A673 (cell line): ENCODE results near the gene GPX8. TPM values are rescaled to one million over a fixed set of nuclear protein-coding genes. Genes with fewer than 3 reads are reported as not detected.

Experiments used
- BruUV-seq: library from RNA; stranded (reverse); fragments of 400-500 nt; replicated peaks from 2 replicates; lab custom pipeline; 2021; lab: Mats Ljungman, UMichigan
- CTCF ChIA-PET: fragments of 300-600 bp; sonication (Branson Sonifier 250); formaldehyde crosslinking; loops from one replicate; lab custom pipeline; 2022; ENCODE audit warnings: antibody characterized with exemption; lab: Charles Lee
- POLR2A ChIA-PET: fragments of 300-600 bp; sonication (Branson Sonifier 250); formaldehyde crosslinking; loops from one replicate; lab custom pipeline; 2022; ENCODE audit warnings: antibody characterized with exemption; ENCODE audit not compliant: low non-redundant PET; lab: Charles Lee
- DNase-seq: peaks from one replicate; pipeline ENCODE4 v3.0.0-alpha.2; 2015; ENCODE audit warnings: low spot score
- H3K27ac ChIP-seq: fragments of 200-600 bp; sonication (generic); 2 replicates; pipeline ENCODE4 v1.5.1; 2016; ENCODE audit warnings: mixed run types, low read depth, mild to moderate bottlenecking, mixed read lengths, antibody characterized with exemption, low read length; ENCODE audit not compliant: poor library complexity, severe bottlenecking
- H3K27me3 ChIP-seq: fragments of 200-600 bp; sonication (generic); replicated peaks from 2 replicates; pipeline ENCODE4 v1.6.1; 2017; ENCODE audit warnings: mixed run types, low read depth, mild to moderate bottlenecking, mixed read lengths, antibody characterized with exemption, low read length; ENCODE audit not compliant: insufficient read depth, poor library complexity
- H3K36me3 ChIP-seq: fragments of 200-600 bp; sonication (generic); 2 replicates; pipeline ENCODE4 v1.6.1; 2016; ENCODE audit warnings: mixed run types, mild to moderate bottlenecking, mixed read lengths, antibody characterized with exemption, low read length; ENCODE audit not compliant: insufficient read depth, poor library complexity, severe bottlenecking
- H3K4me1 ChIP-seq: fragments of 200-600 bp; sonication (generic); 2 replicates; pipeline ENCODE4 v1.6.1; 2017; ENCODE audit warnings: mixed run types, mild to moderate bottlenecking, mixed read lengths, antibody characterized with exemption, low read length; ENCODE audit not compliant: insufficient read depth, poor library complexity, severe bottlenecking
- H3K4me3 ChIP-seq: fragments of 200-600 bp; sonication (generic); 2 replicates; pipeline ENCODE4 v1.5.1; 2016; ENCODE audit warnings: low read depth, mixed run types, mild to moderate bottlenecking, mixed read lengths, low read length; ENCODE audit not compliant: poor library complexity, severe bottlenecking
- H3K9me3 ChIP-seq: fragments of 200-600 bp; sonication (generic); 2 replicates; pipeline ENCODE4 v1.6.1; 2016; ENCODE audit warnings: mixed run types, low read depth, mild to moderate bottlenecking, mixed read lengths, antibody characterized with exemption, low read length; ENCODE audit not compliant: poor library complexity, severe bottlenecking
- EZH2 ChIP-seq: fragments of 200-600 bp; sonication (generic); IDR thresholded peaks from 2 replicates; pipeline ENCODE4 v1.6.1; 2017; ENCODE audit warnings: borderline replicate concordance, low read depth, mild to moderate bottlenecking, mixed read lengths, antibody characterized with exemption, low read length; ENCODE audit not compliant: poor library complexity, severe bottlenecking
- intact Hi-C: fragments of 100-400 bp; cut with micrococcal nuclease; formaldehyde crosslinking; loops from one replicate; pipeline ENCODE4 v1.10.0; 2022; ENCODE audit not compliant: unreplicated experiment
- microRNA-seq: library from miRNA; unstranded; fragments of <30 nt; microRNA quantifications from one replicate; pipeline ENCODE4 v1.2.0, GENCODE V29; 2021
- total RNA-seq: library from RNA; stranded (reverse); gene quantifications from 2 replicates; pipeline ENCODE4 v1.2.3, GENCODE V29; 2021
- TF ChIP-seq, protein P1 (sequence below): fragments of 300-800, 200-600 bp; sonication (generic); conservative IDR thresholded peaks from 2 replicates; pipeline ENCODE4 v1.5.1; 2017; ENCODE audit warnings: low read depth, mild to moderate bottlenecking, antibody characterized with exemption, low read length, moderate library complexity, mixed read lengths

Gene GPX8
- total RNA-seq, 1 experiment from 2014 or later = 54.7 TPM

DNA sequence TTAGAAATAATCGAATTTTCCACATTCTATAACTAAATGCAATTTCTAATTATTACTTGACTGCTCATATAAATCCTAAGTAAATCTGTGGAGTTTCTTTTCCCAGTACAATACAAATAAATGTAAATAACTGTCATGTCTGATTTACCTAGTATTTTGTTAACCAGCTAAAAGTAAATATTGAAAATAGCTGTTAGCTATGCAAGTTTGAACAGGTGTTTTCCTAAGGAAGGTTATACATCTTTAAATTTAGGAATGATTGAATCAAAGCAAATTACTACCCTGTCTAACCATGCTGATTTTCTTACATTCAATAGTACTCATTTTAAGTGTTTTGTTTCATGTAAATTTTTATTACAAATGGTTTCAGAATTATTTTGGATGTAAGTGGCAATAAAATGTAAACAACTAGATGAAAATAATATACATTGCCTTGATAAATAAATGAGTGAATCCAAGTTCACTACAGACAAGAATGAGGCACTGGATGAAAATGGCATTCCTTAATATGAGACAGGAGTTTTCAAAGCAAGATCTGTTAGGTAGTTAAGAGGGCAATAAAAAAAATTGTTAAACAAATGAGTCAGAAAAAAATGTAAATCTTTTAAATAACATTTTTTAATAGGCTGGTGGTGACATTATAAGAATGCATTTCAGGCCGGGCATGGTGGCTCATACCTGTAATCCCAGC, 51.4 kb downstream of the GPX8 start:
- POLR2A ChIA-PET = no interaction called here
- peaks cover 21% of the 10 kb centered on the region for H3K27me3 ChIP-seq
- BruUV-seq = no TSS peak

More for the DNA sequence above, 51.4 kb downstream of the GPX8 start:
- Histone ChIP-seq H3K4me1 (no peaks in the 10 kb centered on the region), H3K4me3 (no peak overlapping the region), H3K27ac (no peak overlapping the region), H3K9me3 (no peaks in the 10 kb centered on the region), H3K36me3 (no peaks in the 10 kb centered on the region)
- CTCF ChIA-PET = no interaction called here
- intact Hi-C loops = no loop called here
- no peak for DNase-seq
- TF ChIP-seq, protein P1, sequence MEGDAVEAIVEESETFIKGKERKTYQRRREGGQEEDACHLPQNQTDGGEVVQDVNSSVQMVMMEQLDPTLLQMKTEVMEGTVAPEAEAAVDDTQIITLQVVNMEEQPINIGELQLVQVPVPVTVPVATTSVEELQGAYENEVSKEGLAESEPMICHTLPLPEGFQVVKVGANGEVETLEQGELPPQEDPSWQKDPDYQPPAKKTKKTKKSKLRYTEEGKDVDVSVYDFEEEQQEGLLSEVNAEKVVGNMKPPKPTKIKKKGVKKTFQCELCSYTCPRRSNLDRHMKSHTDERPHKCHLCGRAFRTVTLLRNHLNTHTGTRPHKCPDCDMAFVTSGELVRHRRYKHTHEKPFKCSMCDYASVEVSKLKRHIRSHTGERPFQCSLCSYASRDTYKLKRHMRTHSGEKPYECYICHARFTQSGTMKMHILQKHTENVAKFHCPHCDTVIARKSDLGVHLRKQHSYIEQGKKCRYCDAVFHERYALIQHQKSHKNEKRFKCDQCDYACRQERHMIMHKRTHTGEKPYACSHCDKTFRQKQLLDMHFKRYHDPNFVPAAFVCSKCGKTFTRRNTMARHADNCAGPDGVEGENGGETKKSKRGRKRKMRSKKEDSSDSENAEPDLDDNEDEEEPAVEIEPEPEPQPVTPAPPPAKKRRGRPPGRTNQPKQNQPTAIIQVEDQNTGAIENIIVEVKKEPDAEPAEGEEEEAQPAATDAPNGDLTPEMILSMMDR = no peak
- no peak for TF ChIP-seq EZH2

Small RNAs within 50 kb of the gene (microRNA-seq; reads per million reads assigned to microRNA genes)
- gene MIR449A (32.4 reads per million, percentile 50 among the genes with 10 or more reads in this experiment), gene MIR449B (not detected), gene MIR449C (5.4 reads per million, percentile 18 among the genes with 10 or more reads in this experiment)

Other genes starting within 250 kb of the GPX8 start
- gene ESM1, start 174.6 kb upstream of the GPX8 start, total RNA-seq = not detected in 2 replicates
- not detected in 2 replicates for gene GZMK, start 135.9 kb upstream of the GPX8 start, total RNA-seq
- gene GZMA, start 57.5 kb upstream of the GPX8 start, total RNA-seq = not detected in 2 replicates
- gene CDC20B, start 13.0 kb downstream of the GPX8 start, total RNA-seq = not detected in 2 replicates
- gene MCIDAS, start 67.1 kb downstream of the GPX8 start, total RNA-seq = 0.47 and 1.2 TPM in 2 replicates
- gene CCNO, start 73.4 kb downstream of the GPX8 start, total RNA-seq = 2.1 and 2.6 TPM in 2 replicates
- 28.6 and 30.3 TPM in 2 replicates for gene DHX29, start 147.5 kb downstream of the GPX8 start, total RNA-seq
- 135 and 139 TPM in 2 replicates for gene MTREX, start 147.8 kb downstream of the GPX8 start, total RNA-seq